ENCODE results near the gene BRD1.

The BRD1 gene
- total RNA-seq = 218 to 240 reads per million in 2 donors

DNA sequence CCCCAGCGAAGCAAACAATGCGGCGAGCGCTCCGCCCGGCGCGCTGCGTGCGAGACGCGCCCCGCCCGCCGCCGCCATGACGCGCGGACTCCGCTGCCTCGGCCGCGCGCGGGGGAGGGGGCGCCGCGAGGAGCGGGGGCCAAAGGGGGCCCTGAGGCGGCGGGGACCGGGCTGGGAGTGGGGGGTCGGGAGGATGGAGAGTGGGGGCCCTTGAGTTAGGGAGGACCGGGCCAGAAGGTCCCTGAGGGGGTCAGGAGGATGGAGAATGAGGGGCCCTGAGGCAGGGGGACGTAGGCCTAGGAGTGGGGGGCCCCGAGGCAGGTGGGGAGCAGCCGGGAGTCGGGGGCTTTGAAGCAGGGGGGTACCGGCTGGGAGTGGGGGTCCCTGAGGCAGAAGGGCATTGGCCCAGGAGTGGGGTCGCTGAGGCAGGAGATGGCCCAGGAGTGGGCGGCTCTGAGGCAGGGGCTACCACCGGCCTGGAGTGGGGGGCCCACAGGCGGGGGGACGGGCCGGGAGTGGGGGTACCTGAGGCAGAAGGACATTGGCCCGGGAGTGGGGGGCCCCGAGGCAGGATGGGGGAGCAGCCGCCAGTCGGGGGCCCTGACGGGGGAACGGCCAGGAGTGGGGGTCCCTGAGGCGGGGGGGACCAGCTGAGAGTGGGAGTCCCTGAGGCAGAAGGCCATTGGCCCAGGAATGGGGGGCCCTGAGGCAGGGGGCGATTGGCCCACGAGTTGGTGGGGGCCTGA lies at the start of gene BRD1:
Gene BRD1 (minus strand): TSS at position 21 of the 746 bp plus-strand sequence. CDS start 3,556 bp downstream, outside the sequence.
- DNase-seq = peak; percentile 48

DNA sequence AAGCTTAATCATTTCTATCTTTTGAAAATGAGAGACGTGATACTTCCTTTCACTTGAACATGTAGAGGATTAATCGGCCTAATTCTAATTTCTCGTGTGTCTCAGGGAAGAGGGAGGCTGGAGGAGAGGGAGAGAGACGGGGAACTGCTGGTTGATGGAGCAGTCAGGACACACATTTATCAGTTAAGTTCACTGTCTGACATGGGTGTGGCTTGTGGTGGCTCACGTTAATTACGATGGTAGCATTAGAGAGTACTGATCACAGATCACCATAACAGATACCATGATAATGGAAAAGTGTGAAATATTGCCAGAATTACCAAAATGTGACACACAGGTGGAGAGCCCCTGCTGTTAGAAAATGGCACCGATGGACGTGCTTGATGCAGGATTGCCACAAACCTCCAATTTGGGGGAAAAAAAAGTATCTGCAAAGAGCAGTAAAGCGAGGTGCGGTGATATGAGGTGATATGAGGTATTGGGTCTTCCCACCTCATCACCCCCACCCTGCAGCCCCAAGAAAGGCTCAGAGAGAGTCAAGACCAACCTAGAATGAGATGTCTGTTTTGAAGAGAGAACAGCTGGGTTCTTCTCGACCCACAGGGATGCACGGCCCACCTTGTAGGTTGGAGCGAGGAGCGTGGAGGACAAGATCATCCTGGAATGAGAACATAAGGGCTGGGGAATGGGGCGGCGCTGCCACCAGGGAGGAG lies 45.7 kb upstream of the BRD1 start:
- DNase-seq = no peak

DNA sequence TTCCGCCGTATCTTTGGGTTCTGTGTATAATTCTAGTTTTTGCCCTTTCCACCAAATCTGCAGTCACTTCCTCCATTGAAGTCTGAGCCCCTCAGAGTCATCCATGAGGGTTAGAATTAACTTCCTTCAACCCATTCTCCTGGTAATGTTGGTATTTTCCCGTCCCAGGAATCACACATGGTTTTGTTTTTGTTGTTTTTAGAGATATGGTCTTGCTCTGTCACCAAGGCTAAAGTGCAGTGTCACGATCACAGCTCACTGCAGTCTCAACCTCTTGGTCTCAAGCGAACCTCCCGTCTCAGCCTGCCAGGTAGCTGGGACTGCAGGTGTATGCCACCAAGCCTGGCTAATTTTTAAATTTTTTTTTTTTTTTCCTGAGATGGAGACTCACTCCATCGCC lies 44.7 kb upstream of the BRD1 start:
- no peak for DNase-seq

DNA sequence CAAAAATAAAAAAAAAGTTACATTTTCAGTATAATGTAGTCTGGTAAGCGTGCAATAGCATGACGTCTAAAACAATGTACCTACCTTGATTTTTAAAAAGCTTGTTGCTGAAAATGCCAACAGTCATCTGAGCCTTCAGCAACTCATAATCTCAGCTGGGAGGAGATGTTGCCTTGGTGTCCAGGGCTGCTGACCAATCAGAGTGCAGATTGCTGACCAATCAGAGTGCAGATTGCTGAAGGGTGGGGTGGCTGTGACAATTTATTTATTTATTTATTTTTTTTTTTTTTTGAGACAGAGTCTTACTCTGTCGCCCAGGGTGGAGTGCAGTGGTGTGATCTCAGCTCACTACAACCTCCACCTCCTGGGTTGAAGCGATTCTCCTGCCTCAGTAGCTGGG lies 43.8 kb upstream of the BRD1 start:
- no peak for DNase-seq

DNA sequence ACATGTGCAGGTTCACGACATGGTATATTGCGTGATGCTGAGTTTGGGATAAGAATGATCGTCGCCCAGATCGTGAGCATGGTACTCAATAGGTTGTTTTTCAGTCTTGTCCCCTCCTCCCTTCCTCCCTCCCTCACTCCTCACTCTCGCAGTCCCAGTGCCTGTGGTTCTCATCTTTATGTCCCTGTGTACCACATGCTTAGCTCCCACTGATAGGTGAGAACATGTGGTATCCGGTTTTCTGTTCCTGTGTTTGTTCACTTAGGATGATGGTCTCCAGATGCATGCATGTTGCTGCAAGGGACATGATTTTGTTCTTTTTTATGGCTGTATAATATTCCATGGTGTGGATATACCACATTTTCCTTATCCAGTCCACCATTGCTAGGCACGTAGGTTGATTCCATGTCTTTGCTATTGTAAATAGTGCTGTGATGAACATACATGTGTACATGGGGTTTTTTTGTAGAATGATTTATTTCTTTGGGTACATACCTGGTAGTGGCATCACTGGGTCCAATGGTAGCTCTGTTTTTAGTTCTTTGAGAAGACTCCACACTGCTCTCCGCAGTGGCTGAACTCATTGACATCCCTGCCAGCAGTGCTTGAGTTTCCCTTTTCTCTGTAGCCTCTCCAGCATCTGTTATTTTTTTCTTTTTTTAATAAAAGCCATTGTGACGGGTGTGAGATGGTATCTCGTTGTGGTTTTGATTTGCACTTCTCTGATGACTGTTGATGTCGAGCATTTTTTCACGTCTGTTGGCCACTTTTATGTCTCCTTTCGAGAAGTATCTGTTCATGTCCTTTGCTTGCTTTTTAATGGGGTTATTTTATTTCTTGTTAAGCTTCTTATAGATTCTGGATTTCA lies 42.4 kb upstream of the BRD1 start:
- peak; percentile 21 for DNase-seq

DNA sequence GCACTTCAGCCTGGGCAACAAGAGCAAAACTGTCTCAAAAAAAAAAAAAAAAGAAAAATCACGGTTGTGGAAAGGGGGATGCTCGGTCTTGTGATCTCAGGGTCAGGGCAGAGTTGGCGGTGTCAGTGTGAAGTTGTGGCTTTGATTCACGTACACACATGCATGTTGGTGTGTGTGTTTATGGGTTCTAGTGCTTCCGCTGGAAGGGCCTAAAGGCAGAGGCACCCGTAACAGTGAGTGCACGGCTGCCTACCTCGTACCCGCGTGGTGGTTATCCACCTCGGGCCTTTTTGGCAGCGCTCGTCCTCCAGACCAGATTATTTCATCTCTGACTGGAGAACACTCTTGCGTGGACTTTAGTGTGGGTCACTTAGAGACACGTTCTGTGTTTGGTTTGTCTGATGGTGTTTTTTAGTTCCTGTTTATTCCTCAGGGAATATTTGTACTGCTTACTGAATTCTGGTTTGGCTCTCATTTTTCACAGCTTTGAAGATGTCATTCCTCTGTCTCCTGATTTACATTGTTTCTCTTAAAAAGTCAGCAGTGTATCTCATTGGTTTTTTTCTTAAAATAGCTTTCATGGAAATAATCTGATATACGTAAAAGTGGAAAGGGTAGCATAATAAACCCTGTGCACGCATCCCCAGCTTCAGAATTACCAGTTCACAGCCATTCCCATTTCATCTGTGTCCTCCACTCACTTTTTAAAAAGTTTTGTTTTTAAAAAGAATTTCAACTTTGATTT lies 41.6 kb upstream of the BRD1 start:
- DNase-seq = no peak

DNA sequence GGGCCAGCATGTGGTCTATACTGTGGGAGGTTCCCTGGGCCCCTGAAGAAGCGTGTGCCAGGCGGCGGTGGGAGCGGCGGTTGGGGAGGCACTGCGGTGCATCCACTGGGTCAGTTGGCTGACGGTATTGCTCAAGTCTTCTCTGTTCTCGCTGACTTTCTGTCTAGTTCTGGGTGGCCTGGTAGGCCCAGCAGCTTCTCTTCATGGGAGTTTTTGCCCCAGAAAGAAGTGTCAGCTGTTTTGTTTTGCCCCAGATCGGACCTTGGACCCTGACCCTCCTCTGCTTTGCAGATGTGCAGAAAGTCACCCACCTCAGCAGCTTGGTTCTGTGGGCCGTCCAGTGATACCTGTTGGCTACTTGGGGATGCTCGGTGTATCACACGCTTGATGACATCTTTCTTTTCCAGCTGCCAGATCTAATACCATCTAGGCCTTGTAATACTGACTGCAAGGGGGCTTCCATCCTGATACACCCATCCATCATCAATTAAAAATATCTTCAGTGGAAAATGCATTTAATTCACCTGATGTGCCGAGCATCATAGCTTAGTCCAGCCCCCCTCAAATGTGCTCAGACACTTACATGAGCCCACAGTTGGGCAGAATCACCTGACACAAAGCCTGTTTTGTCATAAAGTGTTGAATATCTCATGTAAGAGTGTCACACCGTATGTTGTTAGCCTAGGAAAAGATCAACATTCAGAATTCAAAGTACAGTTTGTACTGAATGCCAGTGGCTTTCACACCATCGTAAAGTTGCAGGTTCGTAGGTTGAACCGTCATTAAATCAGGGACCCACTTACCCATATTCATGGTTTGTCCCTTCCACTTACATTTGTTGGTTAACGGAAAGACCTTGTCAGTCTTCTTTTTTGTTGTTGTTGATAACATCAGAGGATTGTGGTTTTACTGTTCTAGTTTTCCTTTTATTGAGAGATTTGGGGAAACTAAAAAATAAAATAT lies 39.9 kb upstream of the BRD1 start:
- DNase-seq = no peak

DNA sequence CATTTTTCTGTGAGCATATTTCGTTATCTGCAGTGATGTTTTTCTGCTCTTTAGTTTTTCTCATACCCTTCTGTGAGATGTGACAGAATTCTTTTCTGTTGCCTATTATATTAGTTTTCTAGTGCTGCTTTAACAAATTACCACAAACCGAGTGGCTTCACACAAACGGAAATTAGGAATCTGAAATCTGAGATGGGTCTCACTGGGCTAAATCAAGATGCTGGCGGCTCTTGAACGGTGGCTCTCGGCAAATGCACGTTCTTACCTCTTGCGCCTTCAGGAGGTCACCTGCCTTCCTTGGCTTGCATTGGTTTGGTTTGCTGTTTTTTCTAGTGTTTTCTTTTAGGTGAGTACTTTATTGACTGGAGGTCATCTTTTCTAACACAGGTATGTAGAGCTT lies 39.0 kb upstream of the BRD1 start:
- DNase-seq = no peak

DNA sequence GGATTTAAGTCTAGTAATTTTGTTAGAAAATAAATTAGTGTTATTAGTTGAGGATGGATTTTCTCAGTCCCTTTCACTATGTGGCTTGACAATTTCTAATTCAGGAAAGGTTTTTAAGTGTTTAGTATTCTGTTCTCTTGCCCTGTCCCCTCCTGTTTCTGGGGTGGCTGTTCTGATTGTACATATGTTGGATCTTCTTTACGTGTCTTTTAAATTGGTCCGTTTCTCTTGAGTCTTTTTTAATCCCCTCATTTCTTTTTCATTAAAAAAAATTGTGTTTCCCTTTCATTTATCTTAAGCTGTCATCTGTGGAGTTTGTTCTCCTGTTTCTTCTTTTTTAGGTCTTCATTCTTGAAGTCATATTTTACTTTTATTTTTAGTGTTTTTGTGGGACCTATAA lies 38.5 kb upstream of the BRD1 start:
- no peak for DNase-seq

DNA sequence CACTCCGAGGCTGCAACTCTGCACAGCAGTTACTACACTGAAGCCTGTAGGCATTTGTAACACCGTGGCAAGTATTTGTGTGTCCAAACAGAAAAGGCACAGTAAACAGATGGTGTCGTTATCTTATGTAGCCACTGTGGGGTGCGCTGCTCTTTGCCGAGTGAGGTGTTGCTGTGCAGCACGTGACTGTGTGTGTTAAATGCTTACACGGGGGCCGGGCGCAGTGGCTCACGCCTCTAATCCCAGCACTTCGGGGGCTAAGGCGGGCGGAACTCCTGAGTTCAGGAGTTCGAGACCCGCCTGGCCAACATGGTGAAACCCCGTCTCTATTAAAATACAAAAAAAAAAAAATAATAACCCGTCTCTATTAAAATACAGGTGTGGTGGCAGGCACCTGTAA lies 37.5 kb upstream of the BRD1 start:
- no peak for DNase-seq

DNA sequence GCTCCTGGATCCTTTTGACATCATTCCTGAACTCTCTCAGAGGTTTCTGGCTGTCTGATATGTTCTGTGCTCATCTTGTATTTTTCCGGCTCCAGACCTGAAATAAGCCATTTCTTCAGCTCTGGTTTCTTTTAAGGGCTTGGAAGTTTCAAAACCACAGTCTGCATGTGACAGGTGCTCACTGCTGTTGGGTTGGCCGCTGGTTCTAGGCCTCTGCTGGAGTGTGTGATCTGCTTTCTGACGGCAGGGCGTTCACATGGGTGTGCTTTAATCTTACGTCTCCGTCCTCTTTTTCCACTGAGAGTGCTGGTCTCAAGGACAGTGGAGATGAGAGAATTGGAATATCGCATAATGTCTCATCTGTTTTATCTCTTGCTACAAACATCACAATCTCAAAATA lies 36.3 kb upstream of the BRD1 start:
- no peak for DNase-seq

DNA sequence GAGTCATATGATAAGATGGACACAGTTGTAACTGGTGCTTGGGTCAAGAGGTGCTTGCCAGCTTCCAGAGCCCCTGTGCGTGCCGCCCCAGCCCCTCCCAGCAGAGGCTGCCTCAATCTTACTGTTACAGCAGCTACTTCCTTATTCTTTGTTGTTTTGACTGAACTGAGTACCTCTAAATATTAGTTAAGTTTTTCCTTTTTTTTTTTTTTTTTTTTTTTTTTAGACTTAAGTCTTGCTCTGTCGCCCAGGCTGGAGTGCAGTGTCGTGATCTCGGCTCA lies 34.8 kb upstream of the BRD1 start:
- no peak for DNase-seq

DNA sequence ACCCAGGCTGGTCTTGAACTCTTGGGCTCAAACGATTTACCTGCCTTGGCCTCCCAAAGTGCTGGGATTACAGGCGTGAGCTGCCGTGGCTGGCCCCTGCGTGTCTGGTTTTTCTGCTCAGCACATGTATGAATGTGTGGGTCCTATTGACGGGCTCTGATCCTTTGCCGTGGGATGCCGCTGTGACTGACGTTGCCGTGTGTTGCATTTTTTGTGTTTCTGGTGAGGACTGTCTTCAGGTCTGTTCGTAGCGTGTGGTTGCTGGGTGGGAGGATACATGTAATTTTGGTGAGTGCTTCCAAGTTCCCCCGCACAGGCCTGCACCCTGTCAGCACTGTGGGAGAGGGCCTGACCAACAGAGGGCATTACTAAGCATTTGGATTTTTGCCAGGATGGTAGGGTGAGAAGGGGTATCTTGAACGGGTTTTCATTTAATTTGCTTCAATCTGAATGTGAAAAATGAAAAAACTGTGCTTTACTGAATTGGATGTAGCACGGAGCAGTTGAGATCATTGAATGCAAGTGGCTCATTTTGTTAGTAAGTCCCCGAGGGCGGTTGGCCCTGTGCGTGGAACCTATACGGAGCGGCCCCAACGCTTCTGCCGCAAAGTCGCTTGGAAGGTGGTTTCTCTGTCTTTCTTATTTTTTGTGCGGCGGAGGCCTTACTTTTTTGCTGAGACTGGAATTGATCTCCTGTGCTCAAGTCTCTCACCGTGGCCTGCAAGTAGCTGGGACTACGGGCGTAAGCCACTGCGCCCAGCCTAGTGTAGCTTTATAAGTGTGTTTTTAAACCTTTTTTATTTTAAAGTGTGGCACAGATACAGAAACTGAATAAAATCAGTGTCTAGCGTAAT lies 34.2 kb upstream of the BRD1 start:
- DNase-seq = no peak

DNA sequence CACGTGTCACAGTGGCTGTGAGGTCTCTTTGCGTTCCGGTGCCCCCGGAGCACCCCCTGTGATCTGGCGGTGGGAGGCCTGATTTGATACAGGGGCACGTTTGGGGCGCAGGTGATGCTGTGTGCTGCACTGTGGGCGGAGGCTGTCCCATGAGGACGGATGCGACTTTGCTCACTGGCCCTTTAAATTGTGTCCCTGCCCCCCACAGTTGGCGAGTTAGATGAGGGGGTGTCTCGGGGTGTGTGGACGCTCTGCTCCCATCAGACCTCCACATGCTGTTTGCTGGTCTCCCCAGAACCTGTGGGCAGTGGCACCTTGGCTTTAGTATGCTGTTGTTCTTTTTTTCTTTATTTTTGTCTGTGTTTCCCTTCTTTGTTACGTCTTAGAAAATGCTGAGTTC lies 31.2 kb upstream of the BRD1 start:
- no peak for DNase-seq

DNA sequence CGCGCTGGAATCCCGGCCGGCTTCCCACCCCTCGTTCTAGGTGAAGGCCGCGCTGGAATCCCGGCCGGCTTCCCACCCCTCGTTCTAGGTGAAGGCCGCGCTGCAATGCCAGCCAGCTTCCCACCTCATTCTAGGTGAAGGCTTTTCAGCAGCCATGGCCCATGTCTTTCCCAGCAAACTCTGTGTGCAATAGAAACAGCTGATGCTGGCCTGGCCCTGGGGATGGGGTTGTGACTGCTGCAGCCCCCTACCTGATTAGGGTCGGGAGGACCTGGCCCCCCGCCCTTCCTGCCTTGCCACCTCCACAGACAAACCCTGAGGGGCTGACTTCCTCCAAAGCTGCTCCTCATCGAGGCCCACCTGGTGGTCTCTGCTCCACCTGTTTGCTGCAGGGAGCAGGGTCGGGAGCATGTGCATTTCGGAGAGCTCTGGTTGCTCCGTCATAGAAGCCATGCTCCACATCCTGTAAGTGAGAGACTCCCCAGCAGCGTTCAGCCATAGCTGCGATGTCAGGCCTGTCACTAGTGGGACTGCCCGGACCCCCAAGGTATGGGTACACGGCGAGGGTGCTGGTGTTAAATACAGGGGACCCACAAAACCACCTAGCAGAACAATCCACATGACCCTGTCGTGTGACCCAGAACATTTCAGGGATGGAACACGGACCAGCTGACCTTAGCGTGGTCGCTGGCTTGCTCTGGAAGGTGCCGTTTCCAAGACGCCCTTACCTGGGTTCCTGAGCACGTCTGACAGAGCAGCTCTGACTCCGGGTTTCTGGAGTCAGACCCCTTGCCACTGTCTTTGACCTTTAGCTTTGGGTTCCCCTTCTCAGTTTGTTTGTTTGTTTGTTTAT lies 29.3 kb upstream of the BRD1 start:
- no peak for DNase-seq

DNA sequence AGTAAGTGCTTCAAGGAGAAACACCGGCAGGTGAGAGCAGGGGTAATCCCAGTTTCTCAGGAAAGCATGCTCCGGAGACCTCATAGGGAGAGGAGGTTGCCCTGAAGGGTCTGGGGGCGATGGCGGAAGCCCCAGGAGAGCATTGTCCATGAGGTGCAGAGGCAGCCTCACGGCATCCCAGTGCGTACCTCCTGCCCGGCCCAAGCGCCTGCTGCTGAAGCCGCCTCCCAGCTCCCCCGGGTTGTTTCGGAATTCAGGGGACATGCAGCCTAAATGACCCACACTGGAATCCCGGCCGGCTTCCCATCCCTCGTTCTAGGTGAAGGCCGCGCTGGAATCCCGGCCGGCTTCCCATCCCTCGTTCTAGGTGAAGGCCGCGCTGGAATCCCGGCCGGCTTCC lies 28.7 kb upstream of the BRD1 start:
- no peak for DNase-seq

DNA sequence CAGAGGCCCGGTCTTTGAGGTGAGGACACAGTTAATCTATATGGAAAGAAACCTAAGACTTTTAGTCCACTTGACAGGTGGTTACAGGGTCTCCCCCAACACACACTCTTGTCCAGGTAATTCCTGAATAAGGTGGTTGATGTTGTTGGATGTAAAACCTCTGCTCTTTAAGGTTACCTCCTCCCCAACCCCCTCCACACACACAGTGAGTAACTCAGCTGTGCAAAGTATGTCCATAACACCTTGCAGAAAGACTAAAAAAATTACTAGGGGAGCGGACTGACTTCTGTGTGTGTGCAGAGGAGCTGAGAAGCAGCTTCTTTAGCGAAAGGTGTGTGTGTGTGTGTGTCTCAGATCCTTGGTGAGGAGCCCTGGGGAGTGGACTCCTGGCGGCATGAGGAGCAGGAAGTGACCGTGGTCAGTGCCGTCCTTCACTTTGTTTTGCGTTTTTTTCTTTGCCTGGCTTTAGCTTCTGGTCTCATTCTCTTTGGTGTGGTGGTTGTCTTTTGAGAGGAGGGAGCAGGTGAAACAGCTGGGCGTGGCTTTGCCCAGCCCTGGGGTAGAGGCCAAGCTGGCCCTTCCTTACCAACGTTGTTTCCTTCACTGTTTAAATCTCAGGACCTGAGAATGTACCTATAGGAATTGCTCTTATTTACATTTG lies 27.7 kb upstream of the BRD1 start:
- DNase-seq = no peak

DNA sequence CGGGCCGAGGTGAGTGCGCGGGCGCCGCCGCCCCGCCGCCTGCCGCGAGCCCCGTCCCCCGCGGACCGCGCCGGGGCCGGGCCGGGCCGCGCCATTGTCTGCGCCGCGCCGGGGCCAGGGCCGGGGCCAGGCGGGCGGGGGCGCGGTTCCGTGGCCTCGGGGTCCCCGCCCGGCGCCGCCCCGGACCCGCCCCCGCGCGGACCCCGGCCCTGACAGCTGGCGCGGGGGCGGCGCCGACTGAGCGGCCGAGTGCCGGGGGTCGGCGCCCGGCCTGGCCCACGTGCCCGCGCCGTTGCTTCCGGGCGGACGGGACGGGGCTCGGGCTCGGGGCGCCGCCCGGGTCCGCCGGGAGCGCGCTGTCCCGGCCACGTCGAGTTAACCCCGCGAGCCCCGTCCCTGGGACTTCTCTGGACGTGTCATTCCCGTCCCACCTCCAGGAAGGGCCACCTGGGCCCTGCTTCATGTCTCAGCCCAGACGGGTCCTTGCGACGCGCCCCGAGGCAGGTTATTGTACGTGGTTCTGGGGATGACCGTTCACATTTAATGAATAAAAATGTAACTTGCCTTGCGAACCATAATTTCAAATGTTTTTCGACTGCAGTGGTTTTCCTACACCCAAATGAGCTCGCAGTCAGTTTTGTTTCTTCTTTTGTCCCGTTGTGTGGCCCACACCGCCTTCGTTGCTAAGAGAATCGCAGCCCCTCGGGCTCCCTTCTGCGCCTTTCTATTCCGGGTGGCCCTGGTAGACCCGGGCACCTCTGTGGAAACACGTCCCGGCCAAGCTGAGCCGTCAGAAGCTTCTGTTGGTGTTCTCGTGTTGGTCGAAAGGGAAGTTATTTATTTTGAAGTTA lies 26.5 kb upstream of the BRD1 start:
- no peak for DNase-seq

Measured in T-helper 9 cell (primary cell).